A549 (cell line): ENCODE data around the gene TCERG1L. TPM values are rescaled to one million over a fixed set of nuclear protein-coding genes. Genes with fewer than 3 reads are reported as not detected.

Experiments
- ATAC-seq, 2 experiments: fragments of 200-7000 bp in 1 of 2; fragments of >200 bp in 1 of 2; cut with Nextera tagmentation in 1 of 2; cut with Tn5 transposase in 1 of 2; 3 replicates each; pipeline versions ENCODE4 v1.8.0 to v1.9.1; 2018 to 2020; ENCODE audit warnings: mild to moderate bottlenecking in 1 of 2, moderate library complexity in 1 of 2
- CTCF ChIA-PET: fragments of 300-600 bp; sonication (Branson Sonifier 250); formaldehyde crosslinking; extraction: SDS; loops from one replicate; lab custom pipeline; 2021; ENCODE audit warnings: antibody characterized with exemption, inconsistent platforms; lab: Yijun Ruan, JAX
- POLR2A ChIA-PET: fragments of 350-600 bp; formaldehyde crosslinking; extraction: SDS; loops from one replicate; lab custom pipeline; 2021; ENCODE audit warnings: antibody characterized with exemption, inconsistent platforms; lab: Yijun Ruan, JAX
- DNase-seq, 2 experiments: peaks; one replicate each; pipeline versions ENCODE4 v3.0.0 to v3.0.0-alpha.2; 2011 to 2016; ENCODE audit warnings: low read depth in 1 of 2, low spot score in 1 of 2
- FAIRE-seq: peaks from 2 replicates; lab custom pipeline; 2011; peaks lifted over from hg19 to GRCh38; lab: Jason Lieb, UNC
- H3K27ac ChIP-seq, 2 experiments: fragments of >200 bp; sonication (Bioruptor Twin); formaldehyde crosslinking; 3 replicates each; pipeline ENCODE4 v1.5.1; 2016 to 2017
- H3K4me1 ChIP-seq: fragments of >200 bp; sonication (Bioruptor Twin); formaldehyde crosslinking; 3 replicates; pipeline ENCODE4 v1.6.1; 2016
- H3K4me2 ChIP-seq: fragments of >200 bp; sonication (Bioruptor Twin); formaldehyde crosslinking; 3 replicates; pipeline ENCODE4 v1.6.1; 2016
- H3K4me3 ChIP-seq: fragments of >200 bp; sonication (Bioruptor Twin); formaldehyde crosslinking; 3 replicates; pipeline ENCODE4 v1.5.1; 2016
- H3K9me3 ChIP-seq: fragments of >200 bp; sonication (Bioruptor Twin); formaldehyde crosslinking; 3 replicates; pipeline ENCODE4 v1.6.1; 2016
- BCL3 ChIP-seq: fragments of >200 bp; sonication (Bioruptor Twin); formaldehyde crosslinking; IDR thresholded peaks from 3 replicates; pipeline ENCODE4 v1.6.1; 2016
- CBX2 ChIP-seq: fragments of 200-600 bp; sonication (generic); IDR thresholded peaks from 2 replicates; pipeline ENCODE4 v1.6.1; 2016; ENCODE audit warnings: low read depth, mild to moderate bottlenecking, borderline replicate concordance
- CBX8 ChIP-seq: fragments of 200-600 bp; sonication (generic); IDR thresholded peaks from 2 replicates; pipeline ENCODE4 v1.6.1; 2016
- CHD2 ChIP-seq: fragments of 150-350 bp; IDR thresholded peaks from 2 replicates; pipeline ENCODE4 v1.6.1; 2014; ENCODE audit warnings: low read length; ENCODE audit not compliant: partially characterized antibody
- EHMT2 ChIP-seq: fragments of 200-600 bp; sonication (generic); IDR thresholded peaks from 2 replicates; pipeline ENCODE4 v1.6.1; 2016; ENCODE audit warnings: antibody characterized with exemption, low read depth, mild to moderate bottlenecking, moderate library complexity
- ELK1 ChIP-seq: fragments of 150-350 bp; IDR thresholded peaks from 2 replicates; pipeline ENCODE4 v1.6.1; 2014; ENCODE audit warnings: low read depth, mild to moderate bottlenecking, low read length
- EP300 ChIP-seq, 2 experiments: fragments of >200 bp; sonication (Bioruptor Twin); formaldehyde crosslinking; IDR thresholded peaks; 2 replicates in 1 of 2; 3 replicates in 1 of 2; pipeline ENCODE4 v1.6.1; 2016 to 2017
- ESRRA ChIP-seq: fragments of 150-350 bp; IDR thresholded peaks from 2 replicates; pipeline ENCODE4 v1.6.1; 2014; ENCODE audit warnings: mild to moderate bottlenecking, low read length, borderline replicate concordance
- FOSL2 ChIP-seq, 2 experiments: fragments of 450-650 bp in 1 of 2; fragments of >200 bp in 1 of 2; sonication (Bioruptor Twin) in 1 of 2; formaldehyde crosslinking; IDR thresholded peaks; 2 replicates each; pipeline versions ENCODE4 v1.5.0 to v1.6.1; 2016 to 2020; ENCODE audit warnings: mild to moderate bottlenecking in 1 of 2, moderate library complexity in 1 of 2
- FOXS1 ChIP-seq: fragments of 250-450 bp; sonication (Bioruptor Pico); IDR thresholded peaks from 2 replicates; pipeline ENCODE4 v1.5.0; 2020; ENCODE audit warnings: mild to moderate bottlenecking, moderate library complexity
- HDAC2 ChIP-seq: fragments of 200-600 bp; sonication (generic); IDR thresholded peaks from 2 replicates; pipeline ENCODE4 v1.6.1; 2016
- HES2 ChIP-seq: fragments of >200 bp; sonication (Bioruptor Twin); formaldehyde crosslinking; IDR thresholded peaks from 2 replicates; pipeline ENCODE4 v1.6.1; 2016
- HEYL ChIP-seq: fragments of 250-450 bp; sonication (Bioruptor Pico); IDR thresholded peaks from 2 replicates; pipeline ENCODE4 v1.8.0; 2021; ENCODE audit warnings: mild to moderate bottlenecking, moderate library complexity
- HOXB13 ChIP-seq: fragments of 250-450 bp; sonication (Bioruptor Pico); IDR thresholded peaks from 2 replicates; pipeline ENCODE4 v1.5.0; 2020; ENCODE audit warnings: low read depth, mild to moderate bottlenecking, moderate library complexity
- HOXB5 ChIP-seq: fragments of 250-450 bp; sonication (Bioruptor Pico); IDR thresholded peaks from 2 replicates; pipeline ENCODE4 v1.5.0; 2020; ENCODE audit warnings: mild to moderate bottlenecking, moderate library complexity
- KDM1A ChIP-seq: fragments of 200-600 bp; sonication (generic); IDR thresholded peaks from 2 replicates; pipeline ENCODE4 v1.6.1; 2016; ENCODE audit warnings: low read depth, mild to moderate bottlenecking
- KDM5A ChIP-seq: fragments of 200-600 bp; sonication (generic); IDR thresholded peaks from 2 replicates; pipeline ENCODE4 v1.6.1; 2016; ENCODE audit warnings: antibody characterized with exemption, mild to moderate bottlenecking
- MYC ChIP-seq: IDR thresholded peaks from 2 replicates; pipeline ENCODE4 v1.6.1; 2012; ENCODE audit warnings: mild to moderate bottlenecking, inconsistent platforms, low read length, improper control_type of control experiment, borderline replicate concordance
- NPAS2 ChIP-seq: fragments of 250-450 bp; sonication (Bioruptor Pico); IDR thresholded peaks from 2 replicates; pipeline ENCODE4 v1.8.0; 2022; ENCODE audit warnings: mild to moderate bottlenecking, moderate library complexity, borderline replicate concordance
- POLR2AphosphoS2 ChIP-seq: conservative IDR thresholded peaks from 2 replicates; pipeline ENCODE4 v1.6.1; 2012; ENCODE audit warnings: low read length, improper control_type of control experiment, inconsistent platforms
- RAD21 ChIP-seq, 2 experiments: fragments of >200 bp in 1 of 2; sonication (Bioruptor Twin) in 1 of 2; formaldehyde crosslinking in 1 of 2; IDR thresholded peaks in 1 of 2; conservative IDR thresholded peaks in 1 of 2; 2 replicates in 1 of 2; 3 replicates in 1 of 2; pipeline ENCODE4 v1.6.1; 2012 to 2018; ENCODE audit warnings: inconsistent platforms in 1 of 2
- RARB ChIP-seq: fragments of 250-450 bp; sonication (Bioruptor Pico); IDR thresholded peaks from 2 replicates; pipeline ENCODE4 v1.8.0; 2021; ENCODE audit warnings: mild to moderate bottlenecking, moderate library complexity
- RCOR1 ChIP-seq: fragments of 150-350 bp; IDR thresholded peaks from 2 replicates; pipeline ENCODE4 v1.6.1; 2014; ENCODE audit warnings: antibody characterized with exemption, low read length, low read depth
- REST ChIP-seq: fragments of 200-600 bp; sonication (generic); IDR thresholded peaks from 2 replicates; pipeline ENCODE4 v1.6.1; 2016; ENCODE audit warnings: antibody characterized with exemption, mild to moderate bottlenecking, moderate library complexity
- RFX5 ChIP-seq: fragments of 450-650 bp; IDR thresholded peaks from 2 replicates; pipeline ENCODE4 v1.7.1; 2014; ENCODE audit warnings: antibody characterized with exemption, mild to moderate bottlenecking, moderate library complexity
- RNF2 ChIP-seq: fragments of 200-600 bp; sonication (generic); IDR thresholded peaks from 2 replicates; pipeline ENCODE4 v1.6.1; 2016; ENCODE audit warnings: low read depth, mild to moderate bottlenecking, antibody characterized with exemption, moderate library complexity, borderline replicate concordance
- TFCP2L1 ChIP-seq: fragments of 250-450 bp; sonication (Bioruptor Pico); IDR thresholded peaks from 2 replicates; pipeline ENCODE4 v1.5.0; 2021; ENCODE audit warnings: mild to moderate bottlenecking
- TP53 ChIP-seq: fragments of 250-450 bp; sonication (Bioruptor Pico); IDR thresholded peaks from 2 replicates; pipeline ENCODE4 v1.5.0; 2021; ENCODE audit warnings: mild to moderate bottlenecking, moderate library complexity
- ZFP36 ChIP-seq: fragments of 450-650 bp; IDR thresholded peaks from 2 replicates; pipeline ENCODE4 v1.6.1; 2014; ENCODE audit warnings: borderline replicate concordance; ENCODE audit not compliant: partially characterized antibody
- WGBS: methylation state at CpG from one replicate; pipeline ENCODE4 v1.1.6; 2017; ENCODE audit errors: missing lambda C conversion rate; 5-methylcytosine and 5-hydroxymethylcytosine counted together
- polyA plus RNA-seq, 4 experiments: library from polyadenylated mRNA; depleted of rRNA in 3 of 4; stranded (reverse); fragments of >200 nt; fragmentation: RNase III in 1 of 4; extraction: RNeasy Plus Mini Kit Qiagen cat#74134 plus additional on column Dnase treatment in 1 of 4; gene quantifications; 2 replicates in 3 of 4; 3 replicates in 1 of 4; pipeline ENCODE4 v1.2.3, GENCODE V29; 2011 to 2017
- TF ChIP-seq, protein P1 (sequence below): IDR thresholded peaks from 2 replicates; pipeline ENCODE4 v1.6.1; 2012

TCERG1L gene
- polyA plus RNA-seq, 2 of the 4 experiments (the other 2 are of a cell fraction), result not detected

DNA sequence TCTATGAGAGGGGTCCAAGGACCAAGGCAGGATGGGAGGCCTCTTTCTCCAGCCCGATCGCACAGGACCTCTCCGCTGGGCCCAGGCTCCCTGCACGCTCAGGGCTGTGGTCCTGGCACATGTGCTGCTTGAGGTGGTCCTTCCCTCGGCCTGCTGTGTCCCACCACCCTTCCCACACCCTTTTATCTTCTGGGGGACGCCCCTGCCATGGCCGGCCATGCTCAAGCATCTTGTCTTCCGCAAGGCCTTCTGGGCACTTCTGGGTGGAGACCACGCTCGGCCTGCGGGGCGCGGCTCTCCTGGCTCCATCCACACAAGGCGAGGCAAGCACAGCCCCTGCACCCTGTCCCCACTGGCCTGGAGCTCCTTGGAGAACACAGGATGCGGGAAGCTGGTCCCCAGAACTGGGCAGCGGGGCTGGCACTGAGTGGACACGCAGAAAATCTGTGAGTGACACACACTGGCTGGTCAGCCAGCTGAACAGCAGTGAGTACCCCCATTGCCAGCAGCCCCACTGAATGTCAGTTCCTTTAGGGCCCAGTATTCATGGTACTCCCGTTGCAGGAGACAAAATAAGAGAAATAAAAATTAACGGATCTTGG, 115.9 kb downstream of the TCERG1L start (continued):
- TF ChIP-seq REST, result no peak
- TF ChIP-seq KDM5A, result no peak
- TF ChIP-seq NPAS2 (CRISPR knock-in tag), result no peak
- TF ChIP-seq FOSL2 (IDR thresholded peaks at IDR 0.05), result no peak
- no peak for TF ChIP-seq FOSL2 (CRISPR knock-in tag; IDR thresholded peaks at IDR 0.05)
- no peak for TF ChIP-seq EHMT2
- TF ChIP-seq MYC, result no peak
- no peak for TF ChIP-seq CBX2

GRCh38 chr10:131195116-131195515, 116.4 kb downstream of the TCERG1L start:
- CTCF ChIA-PET, result no interaction called here
- no peak for ATAC-seq

GRCh38 chr10:131193923-131194322, 117.6 kb downstream of the TCERG1L start:
- H3K9me3 ChIP-seq, result no peaks in the 10 kb centered on the region; the same call in 2 of the 3 replicates
- no peak overlapping the region for H3K27ac ChIP-seq
- no peaks in the 10 kb centered on the region for H3K4me1 ChIP-seq
- no peak for FAIRE-seq
- TF ChIP-seq HOXB5 (CRISPR knock-in tag) (no peak), KDM5A (no peak), HOXB13 (CRISPR knock-in tag) (no peak), TFCP2L1 (CRISPR knock-in tag) (no peak), BCL3 (no peak), POLR2AphosphoS2 (no peak), TP53 (CRISPR knock-in tag) (no peak), RARB (CRISPR knock-in tag) (no peak), ELK1 (no peak), EP300 (IDR thresholded peaks at IDR 0.05) (no peak), ESRRA (no peak), HDAC2 (no peak), RFX5 (no peak), HEYL (CRISPR knock-in tag) (no peak), RCOR1 (no peak), HES2 (no peak), MYC (no peak)
- TF ChIP-seq, protein P1, sequence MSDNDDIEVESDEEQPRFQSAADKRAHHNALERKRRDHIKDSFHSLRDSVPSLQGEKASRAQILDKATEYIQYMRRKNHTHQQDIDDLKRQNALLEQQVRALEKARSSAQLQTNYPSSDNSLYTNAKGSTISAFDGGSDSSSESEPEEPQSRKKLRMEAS, result no peak
- POLR2A ChIA-PET, result no interaction called here
- no peak overlapping the region for H3K4me2 ChIP-seq
- no peak overlapping the region for H3K4me3 ChIP-seq
- no peak for ATAC-seq
- CTCF ChIA-PET, result no interaction called here
- 18% methylated on average over 14 of the region's 15 CpGs for WGBS
- no peak for DNase-seq

More at GRCh38 chr10:131195116-131195515, 116.4 kb downstream of the TCERG1L start:
- Histone ChIP-seq H3K9me3 (no peaks in the 10 kb centered on the region; the same call in 2 of the 3 replicates), H3K4me2 (no peak overlapping the region), H3K4me1 (no peaks in the 10 kb centered on the region), H3K4me3 (no peak overlapping the region), H3K27ac (no peak overlapping the region)
- 30% methylated on average over 9 of the region's 9 CpGs for WGBS
- no peak for FAIRE-seq
- DNase-seq, result no peak
- TF ChIP-seq KDM1A (no peak), RARB (CRISPR knock-in tag) (no peak), RAD21 (conservative IDR thresholded peaks at IDR 0.05 in 1 of 2, IDR thresholded peaks at IDR 0.05 in 1 of 2) (no peak), HOXB13 (CRISPR knock-in tag) (no peak), FOXS1 (CRISPR knock-in tag) (no peak), KDM5A (no peak), FOSL2 (IDR thresholded peaks at IDR 0.05) (no peak), FOSL2 (CRISPR knock-in tag; IDR thresholded peaks at IDR 0.05) (no peak), POLR2AphosphoS2 (no peak), CBX8 (no peak), CHD2 (no peak), RNF2 (no peak), ZFP36 (no peak)
- POLR2A ChIA-PET, result no interaction called here
